Frontal cortex (tissue), 4 donors: ENCODE results near the gene SLC1A4. TPM values are rescaled to one million over a fixed set of nuclear protein-coding genes. Genes with fewer than 3 reads are reported as not detected.
A peak's percentile ranks its signal among the peaks of the same experiment; 100 is the strongest.
"Not testable (repeated sequence)": the region's sequence is repeated elsewhere in the genome, so short reads cannot be mapped to it uniquely, and the experiment has no call there.

Experiments used
- DNase-seq, 2 donors: peaks; one replicate each; pipeline ENCODE4 v3.0.0; 2012; ENCODE audit warnings: low spot score in 2 of 2
- FAIRE-seq: peaks from 2 replicates; lab custom pipeline; 2012; peaks lifted over from hg19 to GRCh38; lab: Jason Lieb, UNC
- total RNA-seq: library from RNA; depleted of rRNA; stranded (reverse); fragments of >200 nt; gene quantifications from one replicate; pipeline ENCODE4 v1.2.3, GENCODE V29; 2014
- donor health status: control.
- donor health status: control.
- donor health status: control.

The SLC1A4 gene
- total RNA-seq, 1 donor from 2014 or later: 55.0 TPM

DNA sequence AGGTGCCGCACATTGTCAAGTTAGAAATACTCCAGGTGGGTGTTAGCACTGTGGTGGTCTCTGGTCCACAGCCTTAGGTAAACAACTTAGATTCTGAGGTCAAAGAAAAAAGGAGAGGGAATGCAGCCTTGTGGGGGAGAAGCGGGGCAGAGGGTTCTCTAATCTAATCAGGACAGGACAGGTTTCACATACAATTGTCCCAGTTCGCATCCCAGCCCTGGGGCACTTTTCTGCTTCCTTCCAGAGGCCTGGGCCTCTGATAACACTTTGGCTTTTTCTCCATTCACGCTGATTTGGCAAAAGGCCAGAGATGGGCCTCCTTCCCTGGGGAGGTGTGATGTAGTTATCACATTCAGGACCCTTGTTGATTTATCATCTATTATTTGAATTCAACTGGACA, 32.5 kb downstream of the SLC1A4 start:
- DNase-seq (no peak), FAIRE-seq (no peak)

- DNase-seq: no peak
- FAIRE-seq: no peak
These were observed 33.0 kb downstream of the SLC1A4 start for GRCh38 chr2:65022189-65022588.

DNA sequence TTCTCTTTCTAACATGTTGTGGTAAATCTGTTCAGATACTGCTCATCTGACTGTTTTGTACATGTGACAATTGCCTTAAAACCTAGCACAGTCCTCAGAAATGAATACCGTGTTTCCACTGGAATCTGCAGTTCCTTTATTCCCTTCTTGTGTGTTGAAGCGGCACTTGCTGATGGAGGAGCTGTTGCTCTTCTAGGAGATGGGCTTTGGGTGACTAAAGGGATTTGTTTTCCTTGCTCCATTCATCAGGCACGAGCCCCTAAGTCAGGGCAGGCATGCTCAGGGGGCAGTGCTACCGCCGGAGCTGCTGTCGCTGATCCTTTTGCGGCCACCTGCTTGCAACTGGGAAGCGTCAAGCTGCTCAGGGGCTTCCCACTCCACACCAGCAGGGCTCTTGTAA, 34.5 kb downstream of the SLC1A4 start:
- FAIRE-seq: no peak
- DNase-seq: no peak

DNA sequence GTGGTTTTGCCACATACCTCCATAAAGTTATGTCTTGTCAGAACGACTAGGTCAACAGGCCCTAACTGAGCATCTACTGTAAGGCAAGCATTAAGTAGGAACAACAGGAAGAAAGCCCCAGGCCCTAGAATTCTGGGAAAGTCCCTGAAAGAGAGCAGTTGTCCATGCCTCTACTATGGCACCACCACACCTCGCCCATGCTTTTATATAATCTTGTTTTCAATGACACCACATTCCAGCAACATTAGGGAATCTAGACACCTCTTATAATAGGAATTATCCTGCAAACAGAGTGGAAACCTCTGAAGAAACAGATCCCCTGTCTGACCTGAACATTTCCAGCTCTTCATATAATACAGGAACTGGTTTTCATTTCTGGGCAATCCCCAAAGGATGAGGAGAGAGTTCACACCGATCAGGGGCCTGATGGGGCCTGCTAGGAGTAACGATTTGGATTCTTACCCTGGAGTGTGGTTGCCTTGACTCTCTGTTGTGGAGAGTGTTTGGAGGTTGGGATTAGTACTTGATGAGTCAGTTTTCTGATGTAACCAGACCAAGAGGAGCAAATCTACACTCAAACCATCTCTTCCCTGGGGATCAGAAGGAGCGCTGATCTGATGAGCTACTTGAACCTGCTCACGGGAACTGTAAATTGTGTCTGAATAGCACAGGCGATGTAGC, 35.1 kb downstream of the SLC1A4 start:
- DNase-seq (no peak), FAIRE-seq (no peak)

DNA sequence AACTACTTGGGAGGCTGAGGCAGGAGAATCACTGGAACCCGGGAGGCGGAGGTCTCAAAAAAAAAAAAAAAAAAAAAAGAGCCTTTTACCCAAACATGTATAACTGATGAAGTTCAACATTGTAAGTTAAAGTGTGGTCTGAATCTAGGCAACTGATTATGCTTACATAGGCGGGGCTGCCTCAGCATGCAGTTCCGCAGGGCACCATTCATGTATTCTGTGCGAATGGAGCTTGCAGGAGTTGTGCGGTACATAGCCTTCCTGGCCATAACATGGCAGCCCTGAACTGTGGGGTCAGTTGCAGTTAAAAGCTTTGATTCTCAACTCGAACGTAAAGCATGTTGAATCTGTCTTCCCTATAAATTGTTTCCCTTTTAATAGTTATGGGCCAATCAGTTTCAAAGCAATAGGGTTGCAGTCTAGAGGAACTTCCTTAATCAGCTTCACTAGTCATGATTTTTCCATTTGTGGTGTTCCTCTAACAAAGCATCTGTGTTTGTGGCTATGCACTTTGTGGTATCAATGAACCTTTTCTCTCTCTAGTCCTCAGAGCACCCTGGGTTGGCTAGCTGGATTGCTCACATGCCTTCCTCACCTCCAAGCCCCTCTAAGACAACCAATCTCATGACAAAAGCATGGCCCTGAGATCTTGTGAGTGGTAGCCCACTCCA, 36.4 kb downstream of the SLC1A4 start:
- FAIRE-seq: no peak
- no peak for DNase-seq

GRCh38 chr2:65026154-65026553, 37.0 kb downstream of the SLC1A4 start:
- no peak for DNase-seq
- no peak for FAIRE-seq

- DNase-seq (no peak), FAIRE-seq (no peak)
These were observed 37.7 kb downstream of the SLC1A4 start for GRCh38 chr2:65026704-65027464.

GRCh38 chr2:65027616-65028244, 38.5 kb downstream of the SLC1A4 start:
- DNase-seq: no peak
- FAIRE-seq: no peak

DNA sequence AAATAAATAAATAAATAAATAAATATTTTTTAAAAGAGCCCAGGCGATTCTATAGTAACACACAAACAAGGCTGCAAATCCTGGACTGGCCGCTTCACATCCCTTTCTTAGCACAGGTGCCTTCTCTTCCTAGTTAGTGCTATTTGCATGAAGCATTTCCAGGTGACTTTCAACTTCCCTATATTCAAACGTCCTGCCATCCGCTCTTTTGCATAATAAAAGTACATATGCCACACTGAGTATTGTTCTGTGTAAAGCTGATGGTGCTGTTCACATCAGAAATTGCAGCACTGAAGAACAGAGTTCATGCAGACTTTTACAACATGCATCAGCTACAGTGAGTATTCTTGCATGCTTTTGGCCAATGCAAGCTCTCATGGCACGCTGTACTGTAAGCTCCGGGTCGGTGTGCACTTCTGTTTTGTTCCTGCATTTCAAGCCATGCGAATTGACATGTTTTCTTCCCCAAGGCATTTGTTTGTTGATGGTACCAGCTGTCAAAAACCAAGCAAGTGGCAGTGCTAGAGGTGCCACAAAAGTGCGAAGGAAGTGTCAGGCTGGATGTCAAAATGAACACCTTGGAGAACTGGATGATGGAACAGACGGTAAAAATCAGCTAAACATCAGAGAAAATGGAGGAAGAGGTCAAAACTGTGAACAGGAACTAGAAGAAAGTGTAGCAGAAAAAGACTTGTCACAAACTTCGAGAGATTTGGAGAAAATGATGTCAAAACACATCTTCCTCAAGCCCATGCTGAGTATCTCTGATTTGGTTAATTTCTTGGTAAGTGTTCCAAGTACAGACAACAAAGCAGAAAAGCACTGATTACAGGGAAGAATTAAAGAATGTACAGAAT, 41.5 kb downstream of the SLC1A4 start:
- FAIRE-seq (no peak), DNase-seq (no peak)

DNA sequence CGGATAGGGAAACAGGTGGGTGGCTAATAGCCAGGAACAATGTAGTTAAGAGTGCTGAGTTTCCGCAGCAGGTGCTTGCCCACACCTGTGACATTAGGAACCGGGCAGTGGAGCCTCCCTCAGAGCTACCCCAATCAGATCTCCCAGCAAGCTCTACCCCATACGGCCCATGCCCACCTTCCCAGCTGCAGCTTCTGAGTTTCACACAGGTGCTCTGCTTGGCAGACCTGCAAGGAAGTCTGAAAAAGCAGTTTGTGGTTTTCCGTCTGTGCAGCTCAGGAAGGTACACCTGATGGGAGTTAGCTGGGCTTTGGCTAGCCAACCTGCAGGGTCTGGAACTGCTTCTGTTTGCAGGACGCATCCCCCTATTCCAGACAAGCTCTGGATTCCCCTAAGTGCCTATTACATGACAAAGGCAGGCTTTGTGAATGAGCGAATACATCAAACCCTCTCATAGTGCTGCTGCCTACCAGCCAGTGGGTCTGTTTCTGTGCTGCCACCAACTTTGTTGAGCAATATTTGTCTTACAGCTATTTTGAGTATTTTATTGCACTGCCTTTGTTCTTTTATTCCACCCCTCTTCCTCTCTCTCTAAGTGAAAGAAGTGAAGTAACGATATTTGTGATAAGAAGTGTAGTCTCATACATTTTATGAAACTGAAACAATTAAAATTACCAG, 42.3 kb downstream of the SLC1A4 start:
- FAIRE-seq (no peak), DNase-seq (no peak)

DNA sequence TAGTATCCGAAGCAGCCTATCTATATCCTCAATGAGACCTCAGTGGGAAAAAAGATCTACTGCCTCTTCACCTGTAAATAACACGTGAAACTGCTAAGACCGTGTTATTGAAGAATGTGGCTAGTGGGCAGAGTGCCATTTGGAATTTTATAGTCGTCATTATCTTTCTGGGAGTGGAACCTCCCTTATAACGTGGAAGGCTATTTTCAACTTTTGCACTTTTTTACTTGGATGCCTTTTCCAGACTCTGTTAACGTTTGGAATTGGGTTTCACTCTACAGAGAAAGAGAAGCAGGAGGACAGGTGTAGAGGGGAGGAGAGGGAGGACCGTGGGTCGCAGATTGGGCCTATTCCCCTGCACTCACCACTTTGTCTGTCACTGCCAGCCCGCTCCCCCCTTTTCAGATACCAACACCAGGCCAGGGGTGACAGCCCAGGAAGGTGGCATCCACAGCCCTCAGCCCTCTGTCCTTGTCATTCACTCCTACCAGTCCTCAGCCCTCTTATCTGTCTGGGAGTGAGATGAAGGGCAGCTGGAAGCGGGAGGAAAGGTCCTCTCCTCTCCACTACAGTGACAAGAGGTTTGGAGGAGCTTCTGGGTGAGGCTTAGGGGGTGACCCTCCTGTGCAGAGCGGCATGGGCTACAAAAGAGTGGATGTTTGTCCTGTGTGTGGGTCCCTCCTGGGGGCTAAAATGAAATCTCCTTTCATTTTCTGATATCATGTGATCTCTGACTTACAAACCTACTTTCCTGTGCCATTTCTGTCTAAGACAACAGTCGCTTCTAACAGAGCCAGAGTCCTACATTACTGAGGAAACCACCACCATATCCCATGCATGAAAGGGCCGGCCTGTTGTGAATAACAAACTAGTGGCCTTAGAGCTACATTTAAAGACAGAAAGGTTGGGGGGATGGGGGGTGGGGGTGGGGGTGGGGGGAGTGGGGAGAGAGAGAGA, 43.1 kb downstream of the SLC1A4 start:
- FAIRE-seq: no peak
- DNase-seq: no peak

DNA sequence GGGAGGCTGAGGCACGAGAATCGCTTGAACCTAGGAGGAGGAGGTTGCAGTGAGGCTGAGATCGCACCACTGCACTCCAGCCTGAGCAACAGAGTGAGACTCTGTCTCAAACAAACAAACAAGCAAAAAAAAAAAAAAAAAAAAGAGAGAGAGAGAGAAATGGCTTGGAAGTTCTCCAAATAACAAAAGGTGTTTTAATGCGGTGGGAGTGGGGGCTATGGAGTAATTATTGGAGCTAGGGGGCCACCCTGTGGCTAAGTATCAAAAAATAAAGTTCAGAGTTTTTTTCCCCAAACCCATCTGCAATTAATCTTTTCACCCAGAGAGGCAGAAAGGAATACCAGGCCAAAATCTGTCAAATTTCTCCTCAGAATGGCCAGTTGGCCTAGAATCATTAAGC, 44.0 kb downstream of the SLC1A4 start:
- FAIRE-seq (no peak), DNase-seq (no peak)

GRCh38 chr2:65033667-65034066, 44.5 kb downstream of the SLC1A4 start:
- FAIRE-seq, DNase-seq: not testable (repeated sequence)

- DNase-seq: no peak
- no peak for FAIRE-seq
These were observed 46.2 kb downstream of the SLC1A4 start for GRCh38 chr2:65035351-65035943.

- DNase-seq (no peak), FAIRE-seq (no peak)
These were observed 48.0 kb downstream of the SLC1A4 start for GRCh38 chr2:65037178-65037577.

- FAIRE-seq (no peak), DNase-seq (no peak)
These were observed 50.4 kb downstream of the SLC1A4 start for GRCh38 chr2:65039640-65040039.

DNA sequence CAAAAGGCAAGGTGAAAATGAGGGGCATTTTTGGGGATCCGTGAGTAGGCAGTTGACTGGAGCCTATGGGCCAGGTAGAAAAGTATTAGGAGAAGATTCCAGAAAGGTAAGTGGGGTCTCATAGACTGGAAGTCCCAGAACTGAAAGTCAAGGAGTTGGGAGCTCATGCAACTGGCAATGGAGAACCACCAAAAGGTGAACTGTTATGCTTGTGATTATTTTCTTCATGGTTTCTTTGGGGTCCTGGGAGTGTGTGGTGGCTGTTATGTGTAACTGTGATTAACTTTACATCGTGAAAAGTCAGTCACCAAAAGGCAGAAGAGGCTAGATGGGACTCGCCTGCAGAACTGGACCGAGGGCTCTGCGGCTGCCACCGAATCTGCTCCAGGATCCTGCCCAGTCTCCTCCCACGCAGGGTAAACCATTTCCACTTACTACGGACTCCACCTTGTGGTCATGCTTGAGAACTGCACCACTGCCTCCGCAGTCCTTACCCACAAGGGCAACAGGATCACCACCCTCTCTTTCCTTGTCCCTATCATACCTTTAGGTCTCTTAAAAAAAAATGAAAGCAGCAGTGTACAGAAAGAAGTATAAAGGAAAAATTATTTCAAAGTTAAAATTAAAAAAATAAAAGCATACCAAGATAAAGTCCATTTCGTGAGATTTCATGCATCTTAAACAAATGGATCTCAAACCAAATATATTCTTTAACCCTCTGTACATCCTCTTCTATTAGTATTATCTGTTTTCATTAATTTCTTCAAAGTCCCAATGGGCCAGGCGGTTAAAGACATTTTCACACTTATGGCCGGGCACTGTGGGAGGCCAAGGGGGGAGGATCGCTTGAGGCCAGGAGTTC, 51.4 kb downstream of the SLC1A4 start:
- DNase-seq (peak; percentile 44 to 82), FAIRE-seq (no peak)
